MM.1S (cell line): Measurements from ENCODE around the gene SMG6.

Experiments used
- CTCF ChIP-seq: fragments of 300-600 bp; sonication (generic); IDR thresholded peaks from 2 replicates; pipeline ENCODE4 v1.5.1; 2016; ENCODE audit warnings: antibody characterized with exemption, low read length, mixed read lengths
- EZH2 ChIP-seq: fragments of 300-600 bp; sonication (generic); optimal IDR thresholded peaks from 2 replicates; pipeline ENCODE3; 2017; ENCODE audit warnings: low read depth, mild to moderate bottlenecking, antibody characterized with exemption, low read length, mixed read lengths

- TF ChIP-seq CTCF (no peak), EZH2 (no peak)
Observed at GRCh38 chr17:2146132-2146871, 157.3 kb downstream of the SMG6 start.
